GM12878 (cell line): Measurements from ENCODE around the gene INF2. TPM values are rescaled to one million over a fixed set of nuclear protein-coding genes. Genes with fewer than 3 reads are reported as not detected.

ENCODE experiments used
- ATAC-seq: fragments of 200-7000 bp; cut with Tn5 transposase; 3 replicates; pipeline ENCODE4 v1.9.1; 2020; ENCODE audit warnings: mild to moderate bottlenecking, moderate library complexity
- BruUV-seq: library from RNA; stranded (reverse); fragments of 400-500 nt; replicated peaks from 2 replicates; lab custom pipeline; 2021; lab: Mats Ljungman, UMichigan
- CTCF ChIA-PET: fragments of 300-600 bp; sonication (Branson Sonifier 250); formaldehyde crosslinking; extraction: SDS; loops from one replicate; lab custom pipeline; 2021; ENCODE audit warnings: inconsistent platforms; lab: Yijun Ruan, JAX
- POLR2A ChIA-PET: fragments of 350-600 bp; formaldehyde crosslinking; extraction: SDS; loops from one replicate; lab custom pipeline; 2021; ENCODE audit warnings: inconsistent platforms; lab: Charles Lee
- RAD21 ChIA-PET: fragments of 300-600 bp; sonication (Branson Sonifier 250); formaldehyde crosslinking; loops from one replicate; lab custom pipeline; 2023; ENCODE audit warnings: antibody characterized with exemption; ENCODE audit not compliant: unreplicated experiment; lab: Charles Lee
- SMC1A ChIA-PET: fragments of 300-600 bp; sonication (Branson Sonifier 250); formaldehyde crosslinking; loops from one replicate; lab custom pipeline; 2023; ENCODE audit not compliant: unreplicated experiment, uncharacterized antibody; lab: Charles Lee
- DNase-seq: peaks from one replicate; pipeline ENCODE4 v3.0.0-alpha.2; 2011; ENCODE audit warnings: low read depth, low spot score
- FAIRE-seq: peaks from 3 replicates; lab custom pipeline; 2011; peaks lifted over from hg19 to GRCh38; lab: Jason Lieb, UNC
- H2AFZ ChIP-seq: 2 replicates; pipeline ENCODE4 v1.6.0; 2011; ENCODE audit warnings: low read depth, low read length, control low read depth; ENCODE audit not compliant: control insufficient read depth
- H3K27ac ChIP-seq: 2 replicates; pipeline ENCODE4 v1.5.1; 2011; ENCODE audit warnings: control low read depth; ENCODE audit not compliant: control insufficient read depth, insufficient read depth
- H3K27me3 ChIP-seq, 2 experiments: replicated peaks in 1 of 2; 2 replicates each; pipeline versions ENCODE4 v1.6.0 to v1.6.1; 2011; ENCODE audit warnings: low read length in 1 of 2; ENCODE audit not compliant: control insufficient read depth in 2 of 2, insufficient read depth in 2 of 2
- H3K36me3 ChIP-seq, 2 experiments: 2 replicates each; pipeline ENCODE4 v1.5.1; 2011; ENCODE audit warnings: low read length in 1 of 2; ENCODE audit not compliant: control insufficient read depth in 2 of 2, insufficient read depth in 2 of 2
- H3K4me1 ChIP-seq: 2 replicates; pipeline ENCODE4 v1.6.1; 2011; ENCODE audit warnings: mild to moderate bottlenecking, low read length, moderate library complexity, mixed read lengths; ENCODE audit not compliant: control insufficient read depth, insufficient read depth
- H3K4me2 ChIP-seq: 2 replicates; pipeline ENCODE4 v1.6.0; 2011; ENCODE audit warnings: control low read depth; ENCODE audit not compliant: control insufficient read depth, insufficient read depth
- H3K4me3 ChIP-seq: fragments of 200-600 bp; sonication (generic); 2 replicates; pipeline ENCODE4 v1.5.1; 2016
- H3K79me2 ChIP-seq: 2 replicates; pipeline ENCODE4 v1.6.0; 2011; ENCODE audit warnings: low read length; ENCODE audit not compliant: control insufficient read depth, insufficient read depth
- H3K9ac ChIP-seq: 2 replicates; pipeline ENCODE4 v1.8.0; 2011; ENCODE audit warnings: low read length, control low read depth, mixed read lengths; ENCODE audit not compliant: control insufficient read depth, insufficient read depth
- H3K9me3 ChIP-seq: replicated peaks from 3 replicates; pipeline ENCODE4 v1.5.1; 2011; ENCODE audit warnings: mild to moderate bottlenecking, low read length; ENCODE audit not compliant: control insufficient read depth, insufficient read depth
- H4K20me1 ChIP-seq: 2 replicates; pipeline ENCODE4 v1.6.0; 2011; ENCODE audit not compliant: control insufficient read depth, insufficient read depth
- CBFB ChIP-seq: IDR thresholded peaks from 2 replicates; pipeline ENCODE4 v1.6.1; 2016; ENCODE audit warnings: antibody characterized with exemption, low read depth
- CUX1 ChIP-seq: IDR thresholded peaks from 2 replicates; pipeline ENCODE4 v1.6.1; 2012; ENCODE audit warnings: improper control_type of control experiment, low read depth, low read length; ENCODE audit not compliant: insufficient replicate concordance
- JUNB ChIP-seq: IDR thresholded peaks from 2 replicates; pipeline ENCODE4 v1.6.1; 2016; ENCODE audit warnings: antibody characterized with exemption, mild to moderate bottlenecking
- KLF5 ChIP-seq: fragments of 450-650 bp; IDR thresholded peaks from 2 replicates; pipeline ENCODE4 v1.6.1; 2014; ENCODE audit warnings: mild to moderate bottlenecking; ENCODE audit not compliant: partially characterized antibody
- MXI1 ChIP-seq: fragments of 150-350 bp; IDR thresholded peaks from 2 replicates; pipeline ENCODE4 v1.6.1; 2011; ENCODE audit warnings: low read depth, mild to moderate bottlenecking, inconsistent platforms, low read length, improper control_type of control experiment
- POLR2AphosphoS5 ChIP-seq: IDR thresholded peaks from 2 replicates; pipeline ENCODE4 v1.6.1; 2011; ENCODE audit warnings: mild to moderate bottlenecking, low read length, inconsistent platforms
- SUZ12 ChIP-seq: fragments of 200-600 bp; sonication (generic); IDR thresholded peaks from one replicate; pipeline ENCODE4 v1.6.1; 2018; ENCODE audit warnings: antibody characterized with exemption, mild to moderate bottlenecking; ENCODE audit not compliant: unreplicated experiment
- WGBS: methylation state at CpG from one replicate; pipeline ENCODE4 v1.1.6; 2016; ENCODE audit warnings: low lambda C conversion rate; ENCODE audit not compliant: insufficient replicate concordance, insufficient coverage; ENCODE audit errors: missing lambda C conversion rate; 5-methylcytosine and 5-hydroxymethylcytosine counted together
- in situ Hi-C: fragments of 300-500 bp; cut with MboI; formaldehyde crosslinking; loops from 9 replicates; pipeline ENCODE4 v1.14.3; 2018; ENCODE audit warnings: mixed read lengths
- intact Hi-C: fragments of 100-400 bp; cut with micrococcal nuclease; formaldehyde crosslinking; loops from one replicate; pipeline ENCODE4 v1.14.2; 2022; ENCODE audit not compliant: unreplicated experiment
- polyA plus RNA-seq, 11 experiments: library from polyadenylated mRNA; depleted of rRNA in 4 of 11; unstranded in 6 of 11; stranded (reverse) in 5 of 11; fragments of >200 nt; fragmentation: Nextera tagmentation in 4 of 11; fragmentation: Illumina TruSeq in 1 of 11; extraction: Ambion mirVana in 4 of 11; extraction: Trizol in 1 of 11; gene quantifications; 1 replicate in 1 of 11; 2 replicates in 10 of 11; pipeline versions ENCODE4 v1.2.1 to v1.2.3, GENCODE V29; 2011 to 2016; ENCODE audit warnings: inconsistent platforms in 2 of 11, missing spikeins in 2 of 11, low read depth in 1 of 11
- total RNA-seq, 4 experiments: library from RNA; depleted of rRNA in 3 of 4; stranded (reverse); fragments of >200 nt in 3 of 4; fragmentation: Illumina TruSeq in 1 of 4; extraction: Trizol in 1 of 4; gene quantifications; 2 replicates each; pipeline versions ENCODE4 v1.2.1 to v1.2.3, GENCODE V29; 2013 to 2021
- TF ChIP-seq, protein P1 (sequence below): IDR thresholded peaks from 2 replicates; pipeline ENCODE4 v1.6.1; 2011; ENCODE audit warnings: low read depth, low read length, improper control_type of control experiment, borderline replicate concordance

Gene INF2
- total and polyA plus RNA-seq, 10 of the 15 experiments (the other 5 are each of a cell fraction or from before 2014, with no cell fraction given) = 0.72 to 43.2 (median 8.3) TPM

DNA sequence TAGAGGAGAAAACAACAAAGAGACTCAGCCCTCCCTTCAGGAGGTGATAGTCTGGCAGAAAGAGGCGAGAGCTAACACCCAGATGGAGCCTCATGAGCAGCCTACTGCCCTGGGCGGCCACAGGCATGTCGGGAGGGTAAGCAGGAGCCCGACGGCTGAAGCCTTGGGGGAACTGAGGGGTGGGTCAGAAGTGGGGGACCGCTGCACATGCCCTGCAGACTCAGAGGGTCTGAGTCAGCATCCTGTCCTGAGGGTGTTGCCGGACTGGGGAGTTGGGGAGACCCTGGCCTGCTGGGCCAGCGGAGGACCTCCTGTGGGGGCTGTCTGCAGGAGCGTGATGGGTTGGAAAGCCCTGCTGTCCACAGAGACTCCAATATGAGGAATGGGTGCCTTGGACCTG, 15.9 kb upstream of the INF2 start:
- no TSS peak for BruUV-seq
- SMC1A ChIA-PET = no interaction called here

More for the DNA sequence above, 15.9 kb upstream of the INF2 start:
- no peak overlapping the region for H2AFZ ChIP-seq
- no peak overlapping the region for H3K4me2 ChIP-seq
- RAD21 ChIA-PET = no interaction called here
- intact Hi-C loops = no loop called here
- peaks cover 19% of the 10 kb centered on the region for H3K4me1 ChIP-seq
- CTCF ChIA-PET = interaction anchor here (0.9 to 1.1 kb wide), 2 partner anchors 16 to 596 kb away, joined by 3 read pairs; no protein-coding TSS in a partner anchor
- no peaks in the 10 kb centered on the region for H3K79me2 ChIP-seq
- ATAC-seq (no peak), DNase-seq (no peak), FAIRE-seq (no peak)
- H3K27ac ChIP-seq = no peak overlapping the region
- H4K20me1 ChIP-seq = no peaks in the 10 kb centered on the region
- POLR2A ChIA-PET = no interaction called here
- in situ Hi-C loops = no loop called here
- no peak overlapping the region for H3K9ac ChIP-seq
- WGBS = 97% methylated on average over 9 of the region's 9 CpGs
- peaks cover 4% of the 10 kb centered on the region; the same call in 1 of the 3 replicates for H3K9me3 ChIP-seq
- no peaks in the 10 kb centered on the region; a peak in 1 of 4 replicates for H3K27me3 ChIP-seq
- H3K4me3 ChIP-seq = no peak overlapping the region
- TF ChIP-seq CBFB (no peak), JUNB (no peak), MXI1 (no peak), CUX1 (no peak), POLR2AphosphoS5 (no peak), KLF5 (no peak), SUZ12 (no peak)
- TF ChIP-seq, protein P1, sequence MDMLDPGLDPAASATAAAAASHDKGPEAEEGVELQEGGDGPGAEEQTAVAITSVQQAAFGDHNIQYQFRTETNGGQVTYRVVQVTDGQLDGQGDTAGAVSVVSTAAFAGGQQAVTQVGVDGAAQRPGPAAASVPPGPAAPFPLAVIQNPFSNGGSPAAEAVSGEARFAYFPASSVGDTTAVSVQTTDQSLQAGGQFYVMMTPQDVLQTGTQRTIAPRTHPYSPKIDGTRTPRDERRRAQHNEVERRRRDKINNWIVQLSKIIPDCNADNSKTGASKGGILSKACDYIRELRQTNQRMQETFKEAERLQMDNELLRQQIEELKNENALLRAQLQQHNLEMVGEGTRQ = no peak
- no peaks in the 10 kb centered on the region for H3K36me3 ChIP-seq
